GM19324 (cell line): ENCODE measurements around the gene KIF4B.
"Not testable (repeated sequence)": the region's sequence is repeated elsewhere in the genome, so short reads cannot be mapped to it uniquely, and the experiment has no call there.

Source experiments
- ATAC-seq: cut with Tn5 transposase; IDR thresholded peaks from one replicate; pipeline ENCODE4 v1.9.1; 2021; ENCODE audit warnings: mild to moderate bottlenecking, moderate library complexity; ENCODE audit not compliant: unreplicated experiment, low FRiP score

The KIF4B gene

GRCh38 chr5:155006265-155006664 lies 7.3 kb upstream of the KIF4B start:
- ATAC-seq: not testable (repeated sequence)

- no peak for ATAC-seq
These were observed 4.9 kb upstream of the KIF4B start for GRCh38 chr5:155008669-155009068.

GRCh38 chr5:155010881-155011280 lies 2.7 kb upstream of the KIF4B start:
- no peak for ATAC-seq

GRCh38 chr5:155015239-155015638 lies 1.7 kb downstream of the KIF4B start:
- no peak for ATAC-seq

GRCh38 chr5:155017610-155018009 lies 4.1 kb downstream of the KIF4B start:
- peak; percentile 61 for ATAC-seq

GRCh38 chr5:155019601-155020226 lies 6.2 kb downstream of the KIF4B start:
- ATAC-seq: no peak

GRCh38 chr5:155021842-155022241 lies 8.3 kb downstream of the KIF4B start:
- no peak for ATAC-seq

- ATAC-seq: no peak
These were observed 9.8 kb downstream of the KIF4B start for GRCh38 chr5:155023320-155023719.

GRCh38 chr5:155024015-155024414 lies 10.5 kb downstream of the KIF4B start:
- ATAC-seq: no peak

GRCh38 chr5:155025895-155026294 lies 12.3 kb downstream of the KIF4B start:
- no peak for ATAC-seq

- no peak for ATAC-seq
These were observed 14.6 kb downstream of the KIF4B start for GRCh38 chr5:155027993-155028629.

GRCh38 chr5:155029240-155029639 lies 15.7 kb downstream of the KIF4B start:
- ATAC-seq: no peak

GRCh38 chr5:155034145-155034744 lies 20.7 kb downstream of the KIF4B start:
- not testable (repeated sequence) for ATAC-seq

GRCh38 chr5:155035087-155035486 lies 21.5 kb downstream of the KIF4B start:
- not testable (repeated sequence) for ATAC-seq

- no peak for ATAC-seq
These were observed 27.6 kb downstream of the KIF4B start for GRCh38 chr5:155040984-155041653.

GRCh38 chr5:155044591-155044990 lies 31.0 kb downstream of the KIF4B start:
- no peak for ATAC-seq

GRCh38 chr5:155046591-155046990 lies 33.0 kb downstream of the KIF4B start:
- no peak for ATAC-seq

GRCh38 chr5:155047818-155048217 lies 34.3 kb downstream of the KIF4B start:
- ATAC-seq: no peak

GRCh38 chr5:155049569-155050383 lies 36.2 kb downstream of the KIF4B start:
- no peak for ATAC-seq

GRCh38 chr5:155050384-155051019 lies 36.9 kb downstream of the KIF4B start:
- ATAC-seq: no peak
